Duodenal mucosa (tissue), 2 donors: ENCODE results near the gene FAM181A.

Experiments
- H3K27ac ChIP-seq: one replicate; pipeline ENCODE4 v1.7.0; 2013; ENCODE audit warnings: low read depth, low read length
- H3K27me3 ChIP-seq, 2 donors: one replicate each; pipeline ENCODE4 v1.7.0; 2013; ENCODE audit warnings: low read length in 2 of 2, control low read depth in 1 of 2; ENCODE audit not compliant: insufficient read depth in 2 of 2, control insufficient read depth in 1 of 2
- H3K36me3 ChIP-seq, 2 donors: one replicate each; pipeline ENCODE4 v1.7.0; 2013; ENCODE audit warnings: low read length in 2 of 2, control low read depth in 1 of 2; ENCODE audit not compliant: insufficient read depth in 2 of 2, control insufficient read depth in 1 of 2
- H3K4me1 ChIP-seq, 2 donors: one replicate each; pipeline ENCODE4 v1.7.0; 2013; ENCODE audit warnings: low read length in 2 of 2, control low read depth in 1 of 2; ENCODE audit not compliant: insufficient read depth in 2 of 2, control insufficient read depth in 1 of 2
- H3K4me3 ChIP-seq, 2 donors: one replicate each; pipeline ENCODE4 v1.7.0; 2013; ENCODE audit warnings: low read length in 2 of 2, low read depth in 1 of 2
- H3K9ac ChIP-seq, 2 donors: one replicate each; pipeline ENCODE4 v1.7.0; 2013; ENCODE audit warnings: low read length in 2 of 2, low read depth in 1 of 2
- H3K9me3 ChIP-seq, 2 donors: one replicate each; pipeline ENCODE4 v1.7.0; 2013; ENCODE audit warnings: low read length in 2 of 2, control low read depth in 1 of 2; ENCODE audit not compliant: control insufficient read depth in 1 of 2

The FAM181A gene

GRCh38 chr14:93977790-93978581 is 50.8 kb downstream of the FAM181A start:
- Histone ChIP-seq H3K4me1 (peaks cover 30 to 42% of the 10 kb centered on the region in 2 donors), H3K4me3 (no peak overlapping the region), H3K27ac (no peak overlapping the region), H3K9me3 (no peaks in the 10 kb centered on the region), H3K36me3 (no peaks in the 10 kb centered on the region), H3K27me3 (no peaks in the 10 kb centered on the region), H3K9ac (no peak overlapping the region)

- no peaks in the 10 kb centered on the region for H3K36me3 ChIP-seq
- peaks cover 30 to 39% of the 10 kb centered on the region in 2 donors for H3K4me1 ChIP-seq
- H3K4me3 ChIP-seq = no peak overlapping the region
- no peak overlapping the region for H3K27ac ChIP-seq
- no peaks in the 10 kb centered on the region for H3K9me3 ChIP-seq
- H3K9ac ChIP-seq = no peak overlapping the region
- no peaks in the 10 kb centered on the region for H3K27me3 ChIP-seq
These were observed 51.6 kb downstream of the FAM181A start for GRCh38 chr14:93978735-93979134.
